ENCODE results near the gene CCDC50.
A peak's percentile ranks its signal among the peaks of the same experiment; 100 is the strongest.

Gene CCDC50, protein sequence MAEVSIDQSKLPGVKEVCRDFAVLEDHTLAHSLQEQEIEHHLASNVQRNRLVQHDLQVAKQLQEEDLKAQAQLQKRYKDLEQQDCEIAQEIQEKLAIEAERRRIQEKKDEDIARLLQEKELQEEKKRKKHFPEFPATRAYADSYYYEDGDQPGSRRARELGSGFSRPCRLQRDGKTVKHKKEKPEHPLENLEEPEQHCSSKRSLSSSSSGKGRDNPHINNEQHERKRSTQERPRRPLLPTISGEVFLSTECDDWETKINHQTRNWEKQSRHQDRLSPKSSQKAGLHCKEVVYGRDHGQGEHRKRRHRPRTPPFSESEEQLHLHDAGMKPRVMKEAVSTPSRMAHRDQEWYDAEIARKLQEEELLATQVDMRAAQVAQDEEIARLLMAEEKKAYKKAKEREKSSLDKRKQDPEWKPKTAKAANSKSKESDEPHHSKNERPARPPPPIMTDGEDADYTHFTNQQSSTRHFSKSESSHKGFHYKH
- total RNA-seq = 37.7 to 98.0 (median 49.7) reads per million in 18 experiments

DNA sequence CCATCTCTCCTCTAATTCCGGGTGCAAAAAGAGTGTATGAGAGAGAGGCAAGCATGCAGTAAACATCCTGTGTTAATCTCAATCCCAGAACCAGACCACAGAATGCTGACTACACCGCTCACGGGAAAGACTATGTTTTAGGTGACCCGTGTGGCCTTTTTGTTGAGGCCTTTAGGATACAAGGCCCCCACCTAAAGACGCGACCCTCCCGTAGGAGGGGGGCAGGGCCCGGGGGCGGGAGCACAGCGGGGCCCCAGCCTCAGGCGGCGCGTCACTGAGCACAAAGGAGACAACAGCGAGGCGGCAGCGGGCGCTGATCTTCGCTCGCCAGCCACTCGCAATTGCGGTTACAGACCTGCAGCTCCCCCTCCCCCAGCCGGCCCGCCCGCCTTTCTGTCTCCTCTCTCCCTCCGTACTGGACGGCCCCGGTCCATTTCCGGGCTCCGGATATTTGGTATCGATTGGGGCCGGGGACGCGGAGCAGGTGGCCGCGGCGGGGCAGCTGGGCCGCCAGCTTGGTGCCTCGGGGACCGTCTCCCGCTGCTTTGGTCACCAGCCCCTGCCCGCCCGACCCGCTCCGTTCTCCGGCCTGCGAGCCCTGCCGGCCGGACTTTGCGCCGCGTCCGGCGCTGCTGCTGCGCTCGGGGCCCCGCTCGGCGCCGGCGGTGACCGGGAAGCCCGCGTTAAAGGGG lies at the start of gene CCDC50:
CCDC50 (plus strand) TSS at position 433 of the 692 bp plus-strand sequence. CDS start 281 bp downstream, outside the sequence.
- DNase-seq = peak; percentile 34 to 44

DNA sequence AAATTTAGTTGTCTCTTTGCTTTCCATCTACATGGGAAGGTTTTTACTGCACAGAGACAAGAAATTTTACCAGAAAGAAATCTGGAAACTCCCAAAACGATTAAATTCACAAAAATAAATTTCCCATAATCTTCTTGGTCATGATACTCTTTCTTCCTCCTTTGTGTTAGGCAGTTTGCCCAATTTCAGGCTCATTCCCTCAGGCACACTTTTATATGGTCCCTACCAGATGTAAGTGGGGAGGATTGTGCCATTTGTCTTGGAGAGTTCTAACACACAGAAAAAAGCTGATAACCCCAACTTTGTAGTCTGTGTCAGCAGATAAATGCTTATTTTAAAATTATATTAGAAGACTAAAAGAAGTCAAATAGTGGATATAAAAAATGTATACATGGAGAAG lies 49.1 kb upstream of the CCDC50 start:
- no peak for DNase-seq

DNA sequence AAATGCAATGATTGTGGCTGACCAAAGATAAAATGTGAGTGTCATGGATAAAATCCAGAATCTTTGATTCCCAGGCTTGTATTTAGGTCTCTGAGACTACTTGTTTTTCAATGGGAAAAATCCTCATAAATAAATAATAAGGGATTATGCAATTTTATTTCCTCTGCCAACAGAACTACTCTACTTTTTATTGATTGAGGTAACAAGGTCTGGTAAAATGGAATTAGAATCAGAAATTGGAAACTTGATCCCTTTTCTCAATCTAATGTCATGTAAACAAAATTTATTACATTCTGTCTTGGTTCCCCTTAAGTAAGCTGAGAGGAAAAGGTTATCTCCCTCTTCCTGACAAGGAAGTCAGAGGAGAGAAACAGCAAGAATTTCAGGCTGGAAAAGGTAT lies 48.3 kb upstream of the CCDC50 start:
- DNase-seq = no peak

GRCh38 chr3:191282251-191283185 lies 46.7 kb upstream of the CCDC50 start:
- no peak for DNase-seq

GRCh38 chr3:191283400-191283799 lies 45.8 kb upstream of the CCDC50 start:
- DNase-seq = no peak

- peak; percentile 20 to 34 for DNase-seq
Observed at GRCh38 chr3:191290311-191291025, 38.7 kb upstream of the CCDC50 start.

DNA sequence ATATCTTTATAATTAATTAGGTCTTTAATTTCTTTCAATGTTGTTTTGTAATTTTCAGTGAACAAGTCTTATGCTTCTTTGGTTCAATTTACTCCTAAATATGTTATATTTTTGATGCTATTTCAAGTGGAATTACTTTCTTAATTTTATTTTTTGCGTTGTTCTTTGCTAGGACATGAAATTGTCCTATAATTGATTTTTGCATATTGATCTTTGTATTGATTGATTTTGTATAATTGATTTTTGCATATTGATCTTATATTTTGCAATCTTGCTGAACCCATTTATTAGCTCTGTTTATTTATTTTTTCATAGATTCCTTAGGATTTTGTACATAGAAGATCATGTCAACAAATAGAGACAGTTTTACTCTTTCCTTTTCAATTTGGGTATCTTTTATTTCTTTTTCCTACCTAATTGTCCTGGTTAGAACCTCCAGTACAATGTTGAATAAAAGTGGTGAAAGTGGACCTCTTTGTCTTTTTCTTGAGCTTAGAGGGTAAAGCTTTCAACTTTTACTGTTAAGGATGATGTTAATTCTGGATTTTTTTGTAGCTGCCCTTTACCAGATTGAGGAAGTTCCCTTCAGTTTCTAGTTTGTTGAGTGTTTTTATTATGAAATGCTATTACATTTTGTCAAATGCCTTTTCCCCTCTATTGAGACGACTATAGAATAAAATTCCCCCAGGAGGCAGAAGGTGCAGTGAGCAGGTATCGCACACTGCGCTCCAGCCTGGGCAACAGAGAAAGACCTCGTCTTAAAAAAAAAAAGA lies 36.8 kb upstream of the CCDC50 start:
- peak in 1 of 2 donors; percentile 37 for DNase-seq

DNA sequence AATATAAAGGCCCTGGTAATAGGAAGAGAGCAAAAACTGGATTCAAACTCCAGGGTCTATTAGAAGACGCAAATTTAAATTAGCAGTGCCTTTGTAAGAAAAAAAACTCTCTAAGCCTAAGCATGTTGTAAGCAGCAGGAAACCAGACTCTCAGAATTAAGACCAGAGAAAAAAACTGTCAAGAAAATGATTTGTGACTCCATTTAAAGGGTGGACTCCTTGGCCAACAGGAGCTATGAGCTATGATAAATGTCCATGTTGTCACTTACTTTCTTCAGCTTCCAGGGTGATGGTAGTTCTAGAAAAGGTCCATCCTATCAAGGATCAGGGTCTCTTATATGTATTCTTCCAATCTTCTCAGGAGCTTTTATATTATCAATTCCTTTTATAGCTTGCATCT lies 34.9 kb upstream of the CCDC50 start:
- DNase-seq = no peak

- peak in 1 of 2 donors; percentile 8 for DNase-seq
Observed at GRCh38 chr3:191296041-191296541, 33.1 kb upstream of the CCDC50 start.

GRCh38 chr3:191298846-191299245 lies 30.3 kb upstream of the CCDC50 start:
- no peak for DNase-seq

GRCh38 chr3:191300422-191300821 lies 28.8 kb upstream of the CCDC50 start:
- DNase-seq = no peak

GRCh38 chr3:191301017-191301416 lies 28.2 kb upstream of the CCDC50 start:
- peak; percentile 5 to 52 for DNase-seq

DNA sequence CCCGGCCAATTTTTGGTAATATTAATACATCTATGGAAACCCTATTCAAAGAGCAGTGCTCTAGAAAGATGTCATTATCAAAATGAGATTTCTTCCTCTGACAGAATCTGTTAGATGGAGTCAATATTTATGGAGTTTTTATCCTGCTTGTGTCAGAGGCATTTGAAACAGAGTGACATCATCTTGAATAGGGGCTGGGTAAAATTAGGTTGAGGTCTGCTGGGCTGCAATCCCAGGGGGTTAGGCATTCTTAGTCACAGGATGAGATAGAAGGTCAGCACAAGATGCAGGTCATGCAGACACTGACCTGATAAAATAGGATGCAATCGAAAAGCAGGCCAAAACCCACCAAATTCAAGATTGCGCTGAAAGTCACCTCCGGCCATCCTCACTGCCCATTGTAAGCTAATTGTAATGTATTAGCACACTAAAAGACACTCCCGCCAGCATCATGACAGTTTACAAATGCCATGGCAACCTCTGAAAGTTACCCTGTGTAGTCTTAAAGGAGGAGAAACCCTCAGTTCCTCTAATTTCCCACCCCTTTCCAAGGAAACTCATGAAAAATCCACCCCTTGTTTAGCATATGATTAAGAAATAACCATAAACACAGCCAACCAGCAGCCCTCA lies 27.3 kb upstream of the CCDC50 start:
- DNase-seq = no peak

DNA sequence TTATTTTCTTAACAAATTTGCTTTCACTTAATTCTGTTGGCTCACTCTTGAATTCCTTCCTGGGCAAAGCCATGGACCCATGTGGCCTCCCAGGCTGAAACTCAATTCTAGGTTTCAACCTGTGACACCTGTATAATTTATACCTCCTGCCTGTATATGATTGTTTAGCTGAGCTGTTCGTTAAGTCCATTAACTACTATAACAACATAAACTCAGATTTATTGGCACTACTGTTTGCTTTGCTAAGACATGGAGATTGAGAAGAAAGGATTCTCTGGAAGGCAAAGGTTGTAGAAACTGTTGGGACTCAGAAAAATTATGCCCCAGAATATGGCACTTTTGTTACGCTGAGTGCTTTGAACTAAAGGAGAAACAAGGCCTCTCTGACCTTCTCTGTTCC lies 26.7 kb upstream of the CCDC50 start:
- DNase-seq = no peak

DNA sequence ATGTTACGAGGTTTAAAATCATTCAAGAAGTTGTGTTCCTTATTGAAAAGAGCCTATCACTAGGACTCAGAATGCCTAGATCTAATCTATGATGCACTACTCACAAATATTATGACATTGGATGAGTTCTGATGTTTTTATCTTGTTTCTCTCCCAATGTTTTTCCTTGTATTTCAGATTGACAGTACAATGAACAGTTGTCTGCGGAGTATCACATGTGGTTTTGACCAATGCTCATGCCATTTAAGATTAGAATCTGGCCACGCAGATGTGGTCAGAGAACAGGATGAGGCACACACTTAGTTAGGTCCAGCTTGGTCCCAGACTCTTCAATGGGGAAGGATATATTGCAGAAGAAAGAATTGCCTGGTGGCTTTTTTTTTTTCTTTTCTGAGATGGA lies 25.6 kb upstream of the CCDC50 start:
- DNase-seq = no peak

- no peak for DNase-seq
Observed at GRCh38 chr3:191306428-191306827, 22.8 kb upstream of the CCDC50 start.

- no peak for DNase-seq
Observed at GRCh38 chr3:191307341-191307740, 21.9 kb upstream of the CCDC50 start.

DNA sequence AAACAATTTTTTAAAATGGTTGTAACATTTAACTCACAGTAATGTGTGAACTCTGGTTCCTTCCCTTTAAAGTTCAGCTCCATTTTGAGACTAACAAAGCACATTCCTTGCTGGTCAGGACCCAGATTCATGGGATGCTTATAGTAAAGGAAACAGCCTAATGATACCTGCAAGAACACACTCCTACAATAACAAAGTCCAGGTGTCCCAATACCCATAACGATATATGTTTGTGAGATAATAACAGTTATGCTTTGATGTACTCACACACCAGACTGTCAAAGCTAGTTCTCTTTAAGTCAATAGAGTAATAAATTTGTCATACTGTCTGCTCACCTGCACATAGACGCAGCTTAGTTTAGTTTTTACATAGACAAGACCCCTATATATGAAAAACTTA lies 15.9 kb upstream of the CCDC50 start:
- DNase-seq = no peak

DNA sequence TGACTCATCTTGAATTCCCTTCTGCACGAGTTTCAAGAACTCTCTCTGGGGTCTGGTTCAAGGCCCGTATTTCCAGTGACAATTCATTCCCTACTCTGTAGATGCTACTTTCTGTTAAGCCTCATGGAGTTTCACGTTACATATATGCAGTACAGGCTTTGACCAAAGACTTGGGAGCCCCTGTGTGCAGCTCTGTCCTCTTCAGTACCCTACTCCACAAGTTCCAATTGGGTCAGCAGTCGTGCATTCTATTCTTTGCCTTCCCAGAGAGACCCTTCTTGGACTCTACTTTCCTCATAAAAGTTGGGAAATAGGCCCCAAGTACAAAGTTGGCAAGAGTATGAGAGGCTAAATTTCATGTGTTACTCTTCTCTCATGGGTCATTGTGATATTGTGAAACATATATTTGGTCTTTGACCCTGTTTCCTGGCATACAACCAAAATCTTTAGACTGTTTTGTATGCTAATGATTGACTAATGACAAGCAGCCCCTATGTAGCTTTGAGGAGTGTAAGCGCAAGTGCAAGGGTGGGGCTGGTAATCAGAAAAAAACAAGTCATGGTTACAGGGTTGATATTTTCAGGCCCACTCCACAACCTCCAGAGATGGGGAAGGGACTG lies 15.0 kb upstream of the CCDC50 start:
- no peak for DNase-seq

All from inflammatory macrophage (primary cell).